ENCODE data around the gene MCCC2.

GRCh38 chr5:71563161-71563560 is 24.0 kb upstream of the MCCC2 start:
- TF ChIP-seq POLR2AphosphoS5 (IDR thresholded peaks at IDR 0.05) (no peak), CTCF (IDR thresholded peaks at IDR 0.05) (no peak), POLR2A (IDR thresholded peaks at IDR 0.05) (no peak)

Data from breast epithelium (tissue), 3 donors.